Nephron progenitor cell (in vitro differentiated cells): ENCODE measurements around the gene HRC.

Experiments
- DNase-seq: peaks from one replicate; pipeline ENCODE4 v3.0.0; 2021
- H3K27ac Mint-ChIP-seq: 2 replicates; pipeline ENCODE4 v1.8.0; 2021; ENCODE audit warnings: mild to moderate bottlenecking, moderate library complexity, mixed read lengths
- H3K27me3 Mint-ChIP-seq: 2 replicates; pipeline ENCODE4 v1.8.0; 2021; ENCODE audit warnings: mild to moderate bottlenecking, low read depth, mixed read lengths; ENCODE audit not compliant: poor library complexity
- H3K36me3 Mint-ChIP-seq: 2 replicates; pipeline ENCODE4 v1.8.0; 2021; ENCODE audit warnings: low read depth, mixed read lengths
- H3K4me1 Mint-ChIP-seq: 2 replicates; pipeline ENCODE4 v1.8.0; 2021; ENCODE audit warnings: mixed read lengths
- H3K4me3 Mint-ChIP-seq: 2 replicates; pipeline ENCODE4 v1.8.0; 2021; ENCODE audit warnings: mild to moderate bottlenecking, moderate library complexity, mixed read lengths
- H3K9me3 Mint-ChIP-seq: 2 replicates; pipeline ENCODE4 v1.8.0; 2021; ENCODE audit warnings: mild to moderate bottlenecking, moderate library complexity, mixed read lengths
- CTCF ChIP-seq: fragments of 200-600 bp; sonication (generic); IDR thresholded peaks from 2 replicates; pipeline ENCODE4 v1.5.0; 2021; ENCODE audit warnings: antibody characterized with exemption

HRC gene

GRCh38 chr19:49109051-49109450, 46.1 kb downstream of the HRC start:
- H3K9me3 Mint-ChIP-seq: no peaks in the 10 kb centered on the region
- DNase-seq: no peak
- H3K4me3 Mint-ChIP-seq: no peak overlapping the region
- peak overlapping the region; percentile 92 for H3K27ac Mint-ChIP-seq
- no peak for TF ChIP-seq CTCF
- H3K36me3 Mint-ChIP-seq: peaks cover 41% of the 10 kb centered on the region
- peaks cover 8% of the 10 kb centered on the region for H3K27me3 Mint-ChIP-seq
- H3K4me1 Mint-ChIP-seq: peaks cover 44% of the 10 kb centered on the region

GRCh38 chr19:49107625-49108459, 47.4 kb downstream of the HRC start:
- Mint-ChIP-seq H3K9me3 (no peaks in the 10 kb centered on the region), H3K4me3 (no peak overlapping the region), H3K4me1 (peaks cover 45% of the 10 kb centered on the region), H3K27me3 (no peaks in the 10 kb centered on the region), H3K36me3 (peaks cover 41% of the 10 kb centered on the region), H3K27ac (no peak overlapping the region)
- DNase-seq: no peak
- TF ChIP-seq CTCF: no peak

GRCh38 chr19:49106648-49107135, 48.5 kb downstream of the HRC start:
- peak; percentile 73 for DNase-seq
- peaks cover 41% of the 10 kb centered on the region for H3K36me3 Mint-ChIP-seq
- H3K27ac Mint-ChIP-seq: peak overlapping the region; percentile 36
- peaks cover 2% of the 10 kb centered on the region for H3K27me3 Mint-ChIP-seq
- H3K4me3 Mint-ChIP-seq: no peak overlapping the region
- peaks cover 50% of the 10 kb centered on the region for H3K4me1 Mint-ChIP-seq
- peak; percentile 75 for TF ChIP-seq CTCF
- H3K9me3 Mint-ChIP-seq: no peaks in the 10 kb centered on the region

- peak overlapping the region; percentile 86 for H3K27ac Mint-ChIP-seq
- H3K27me3 Mint-ChIP-seq: peaks cover 5% of the 10 kb centered on the region
- DNase-seq: peak; percentile 67
- peaks cover 65% of the 10 kb centered on the region for H3K4me1 Mint-ChIP-seq
- peaks cover 54% of the 10 kb centered on the region for H3K36me3 Mint-ChIP-seq
- no peaks in the 10 kb centered on the region for H3K9me3 Mint-ChIP-seq
- peak overlapping the region; percentile 43 for H3K4me3 Mint-ChIP-seq
- TF ChIP-seq CTCF: no peak
Measured at GRCh38 chr19:49104229-49104864, 50.8 kb downstream of the HRC start.

- no peak for DNase-seq
- peak overlapping the region; percentile 96 for H3K27ac Mint-ChIP-seq
- TF ChIP-seq CTCF: no peak
- peaks cover 66% of the 10 kb centered on the region for H3K4me1 Mint-ChIP-seq
- H3K4me3 Mint-ChIP-seq: no peak overlapping the region
- peaks cover 54% of the 10 kb centered on the region for H3K36me3 Mint-ChIP-seq
- no peaks in the 10 kb centered on the region for H3K9me3 Mint-ChIP-seq
- H3K27me3 Mint-ChIP-seq: peaks cover 5% of the 10 kb centered on the region
Measured at GRCh38 chr19:49103331-49104085, 51.7 kb downstream of the HRC start.
